ENCODE measurements around the gene IFIH1. TPM values are rescaled to one million over a fixed set of nuclear protein-coding genes. Genes with fewer than 3 reads are reported as not detected.

Gene IFIH1
- polyA plus RNA-seq, 1 of the 3 experiments (the other 2 are of a cell fraction) = 1.0 TPM

DNA sequence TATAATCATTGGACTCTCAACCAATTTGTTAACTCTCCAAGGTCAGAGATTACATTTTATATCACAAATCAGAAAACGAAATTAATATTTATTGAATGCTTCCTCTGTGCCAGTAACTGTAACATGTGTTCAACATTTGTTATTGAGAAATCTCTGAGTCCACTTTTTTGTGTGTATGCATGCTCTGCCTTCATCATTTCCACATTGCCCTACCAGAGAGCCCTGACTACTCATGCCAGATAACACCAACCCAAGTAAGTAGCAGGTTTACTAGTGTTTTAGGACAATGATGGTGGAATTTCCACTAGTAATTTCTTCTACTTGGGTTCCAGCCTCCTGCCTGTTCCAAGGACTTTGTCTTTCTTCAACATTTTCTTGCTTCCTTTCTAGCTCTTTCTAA, 61.1 kb downstream of the IFIH1 start (continued):
- TF ChIP-seq CTCF (IDR thresholded peaks at IDR 0.05) (no peak), FOXM1 (IDR thresholded peaks at IDR 0.05; ENCODE audit: low read depth) (no peak), EP300 (IDR thresholded peaks at IDR 0.05; ENCODE audit: borderline replicate concordance in 1 of 2, low read depth in 1 of 2, low read length in 1 of 2) (no peak), SMC3 (IDR thresholded peaks at IDR 0.05; ENCODE audit: low read depth, low read length) (no peak), FOXJ3 (CRISPR knock-in tag; IDR thresholded peaks at IDR 0.05) (no peak), FOSL2 (IDR thresholded peaks at IDR 0.05; ENCODE audit: borderline replicate concordance, low read depth) (no peak), USF2 (IDR thresholded peaks at IDR 0.05; ENCODE audit: borderline replicate concordance, low read depth, low read length) (no peak)

- H3K9ac ChIP-seq = no peak overlapping the region
- H3F3A ChIP-seq (replicated peaks; ENCODE audit: insufficient read depth) = peaks cover 30% of the 10 kb centered on the region
- no peak overlapping the region for H2AFZ ChIP-seq (ENCODE audit: low read depth)
- peaks cover 0 to 15% of the 10 kb centered on the region in 2 experiments; a peak in 3 of 4 replicates for H3K4me1 ChIP-seq (ENCODE audit: control insufficient read depth in 1 of 2, insufficient read depth in 2 of 2, low read depth in 1 of 2, low read length in 1 of 2)
- no peaks in the 10 kb centered on the region for H3K36me3 ChIP-seq (replicated peaks in 1 of 2; ENCODE audit: control insufficient read depth in 1 of 2, insufficient read depth in 2 of 2, low read length in 1 of 2)
- CTCF ChIA-PET = interaction anchor here (0.9 kb wide), 1 partner anchor 42 kb away, joined by 3 read pairs; no protein-coding TSS in a partner anchor
- no peaks in the 10 kb centered on the region for H4K20me1 ChIP-seq (ENCODE audit: insufficient read depth)
- POLR2A ChIA-PET = no interaction called here
- H3K27ac ChIP-seq (ENCODE audit: low read depth in 2 of 2, low read length in 1 of 2) = peak overlapping the region in 1 of 2 experiments; percentile 47; a peak in 1 of 4 replicates
- no peak overlapping the region; the same call in 1 of the 2 replicates for H3K4me2 ChIP-seq
- H3K27me3 ChIP-seq (ENCODE audit: insufficient read depth) = no peaks in the 10 kb centered on the region
- 35% methylated on average over 2 of the region's 2 CpGs for WGBS (ENCODE audit: low lambda C conversion rate)
- DNase-seq = no peak
- H3K4me3 ChIP-seq (ENCODE audit: low read depth in 2 of 2, low read length in 1 of 2) = no peak overlapping the region
- no peaks in the 10 kb centered on the region for H3K9me3 ChIP-seq
- H3K79me2 ChIP-seq (ENCODE audit: insufficient read depth) = no peaks in the 10 kb centered on the region
- no peaks in the 10 kb centered on the region for H3K9me2 ChIP-seq
- TF ChIP-seq EP300 (IDR thresholded peaks at IDR 0.05; ENCODE audit: borderline replicate concordance in 1 of 2, low read depth in 1 of 2, low read length in 1 of 2) (no peak), ZBTB33 (IDR thresholded peaks at IDR 0.05; ENCODE audit: borderline replicate concordance, low read depth) (no peak), NRF1 (IDR thresholded peaks at IDR 0.05; ENCODE audit: low read depth, low read length) (no peak), RFX5 (IDR thresholded peaks at IDR 0.05; ENCODE audit: low read length) (no peak), JUND (IDR thresholded peaks at IDR 0.05) (peak; percentile 48), IRF3 (IDR thresholded peaks at IDR 0.05; ENCODE audit: low read depth, low read length) (no peak), EZH2phosphoT487 (IDR thresholded peaks at IDR 0.05; ENCODE audit: borderline replicate concordance, low read depth) (no peak), SMC3 (IDR thresholded peaks at IDR 0.05; ENCODE audit: low read depth, low read length) (no peak), GABPA (IDR thresholded peaks at IDR 0.05; ENCODE audit: low read depth) (no peak), NFIC (IDR thresholded peaks at IDR 0.05; ENCODE audit: borderline replicate concordance) (peak; percentile 62), TCF12 (IDR thresholded peaks at IDR 0.05) (peak; percentile 63), CHD2 (IDR thresholded peaks at IDR 0.05; ENCODE audit: low read length, partially characterized antibody) (no peak), CTCF (IDR thresholded peaks at IDR 0.05) (no peak), TEAD4 (IDR thresholded peaks at IDR 0.05; ENCODE audit: borderline replicate concordance, insufficient read depth) (peak; percentile 23; the same call in 1 of the 2 replicates), RXRA (IDR thresholded peaks at IDR 0.05; ENCODE audit: borderline replicate concordance, low read depth) (peak; percentile 14; the same call in 1 of the 2 replicates), GATA2 (CRISPR knock-in tag; IDR thresholded peaks at IDR 0.05) (no peak)
- TF ChIP-seq, protein P1, sequence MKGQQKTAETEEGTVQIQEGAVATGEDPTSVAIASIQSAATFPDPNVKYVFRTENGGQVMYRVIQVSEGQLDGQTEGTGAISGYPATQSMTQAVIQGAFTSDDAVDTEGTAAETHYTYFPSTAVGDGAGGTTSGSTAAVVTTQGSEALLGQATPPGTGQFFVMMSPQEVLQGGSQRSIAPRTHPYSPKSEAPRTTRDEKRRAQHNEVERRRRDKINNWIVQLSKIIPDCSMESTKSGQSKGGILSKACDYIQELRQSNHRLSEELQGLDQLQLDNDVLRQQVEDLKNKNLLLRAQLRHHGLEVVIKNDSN (IDR thresholded peaks at IDR 0.05; ENCODE audit: borderline replicate concordance, low read depth) = no peak
Measured at GRCh38 chr2:162256591-162256991, 61.9 kb downstream of the IFIH1 start.

Measured in SK-N-SH (cell line).